CD4-positive, alpha-beta T cell (primary cell): Measurements from ENCODE around the gene RPL31. TPM values are rescaled to one million over a fixed set of nuclear protein-coding genes. Genes with fewer than 3 reads are reported as not detected.

Experiments
- ATAC-seq: fragments of 200-7000 bp; cut with Tn5 transposase; one replicate; pipeline ENCODE4 v1.10.0; 2022; ENCODE audit warnings: mild to moderate bottlenecking; ENCODE audit not compliant: poor library complexity
- CTCF ChIA-PET: fragments of 350-600 bp; sonication (Branson Sonifier 250); formaldehyde crosslinking; loops from one replicate; lab custom pipeline; 2021; ENCODE audit warnings: antibody characterized with exemption, inconsistent platforms; lab: Charles Lee
- POLR2A ChIA-PET: fragments of 350-600 bp; sonication (Branson Sonifier 250); formaldehyde crosslinking; loops from one replicate; lab custom pipeline; 2021; ENCODE audit warnings: antibody characterized with exemption, inconsistent platforms; lab: Charles Lee
- DNase-seq, 14 experiments: peaks; one replicate each; pipeline ENCODE4 v3.0.0-alpha.2; 2013 to 2020; ENCODE audit warnings: mixed read lengths in 2 of 14
- H3K27ac ChIP-seq, 2 donors: one replicate each; pipeline versions ENCODE4 v1.5.1 to v1.7.0; 2013; ENCODE audit warnings: low read length in 2 of 2, low read depth in 1 of 2, mild to moderate bottlenecking in 1 of 2
- H3K27me3 ChIP-seq, 2 experiments: 1 replicate in 1 of 2; 2 replicates in 1 of 2; pipeline versions ENCODE4 v1.6.1 to v1.7.0; 2013; ENCODE audit warnings: low read length in 2 of 2, control low read depth in 1 of 2, mild to moderate bottlenecking in 1 of 2, moderate library complexity in 1 of 2; ENCODE audit not compliant: insufficient read depth in 2 of 2, control insufficient read depth in 1 of 2
- H3K36me3 ChIP-seq: one replicate; pipeline ENCODE4 v1.6.1; 2013; ENCODE audit warnings: low read length, control low read depth; ENCODE audit not compliant: insufficient read depth
- H3K4me1 ChIP-seq: one replicate; pipeline ENCODE4 v1.6.1; 2013; ENCODE audit warnings: low read length, control low read depth; ENCODE audit not compliant: insufficient read depth
- H3K4me3 ChIP-seq: one replicate; pipeline ENCODE4 v1.5.1; 2013; ENCODE audit warnings: mild to moderate bottlenecking, low read length, moderate library complexity
- H3K9me3 ChIP-seq, 2 experiments: 1 replicate in 1 of 2; 2 replicates in 1 of 2; pipeline versions ENCODE4 v1.6.1 to v1.7.0; 2013; ENCODE audit warnings: low read length in 2 of 2, mild to moderate bottlenecking in 2 of 2, control low read depth in 1 of 2, moderate library complexity in 1 of 2; ENCODE audit not compliant: control insufficient read depth in 1 of 2, insufficient read depth in 1 of 2
- H3K27ac Mint-ChIP-seq: one replicate; pipeline ENCODE4 v1.8.0; 2020; ENCODE audit warnings: mixed read lengths
- H3K27me3 Mint-ChIP-seq: one replicate; pipeline ENCODE4 v1.8.0; 2021; ENCODE audit warnings: mixed read lengths
- H3K36me3 Mint-ChIP-seq: one replicate; pipeline ENCODE4 v1.8.0; 2021; ENCODE audit warnings: low read depth, mixed read lengths
- H3K4me1 Mint-ChIP-seq: one replicate; pipeline ENCODE4 v1.8.0; 2021; ENCODE audit warnings: low read depth, mixed read lengths
- H3K4me3 Mint-ChIP-seq: one replicate; pipeline ENCODE4 v1.8.0; 2020; ENCODE audit warnings: mild to moderate bottlenecking, mixed read lengths
- H3K9me3 Mint-ChIP-seq: one replicate; pipeline ENCODE4 v1.8.0; 2020; ENCODE audit warnings: mixed read lengths
- CTCF ChIP-seq: fragments of 200-600 bp; IDR thresholded peaks from one replicate; pipeline ENCODE4 v1.8.0; 2022; ENCODE audit warnings: antibody characterized with exemption, mild to moderate bottlenecking
- intact Hi-C, 2 experiments: fragments of 100-400 bp; cut with DNase I in 1 of 2; cut with micrococcal nuclease in 1 of 2; formaldehyde crosslinking; loops; one replicate each; pipeline versions ENCODE4 v1.15.1 to v1.9.0; 2023 to 2025; cut with DNase I, micrococcal nuclease
- total RNA-seq, 174 experiments: library from RNA in 2 of 174; stranded (reverse) in 2 of 174; gene quantifications; one replicate each; pipeline ENCODE4 v1.2.3 and lab custom pipeline; 2021 to 2026

Gene RPL31
- total RNA-seq, 2 experiments from 2014 or later, result 2,901 to 2,913 TPM

- no peaks in the 10 kb centered on the region for H3K36me3 Mint-ChIP-seq
- POLR2A ChIA-PET, result no interaction called here
- H3K9me3 Mint-ChIP-seq, result no peaks in the 10 kb centered on the region
- intact Hi-C loops, result no loop called here
- no peak overlapping the region for H3K27ac Mint-ChIP-seq
- H3K4me3 ChIP-seq, result no peak overlapping the region
- H3K27me3 ChIP-seq, result peaks cover 0 to 3% of the 10 kb centered on the region in 2 experiments
- H3K4me3 Mint-ChIP-seq, result no peak overlapping the region
- CTCF ChIA-PET, result no interaction called here
- DNase-seq (peak in 1 of 14 experiments; percentile 11), ATAC-seq (no peak)
- no peaks in the 10 kb centered on the region for H3K4me1 Mint-ChIP-seq
- no peaks in the 10 kb centered on the region for H3K9me3 ChIP-seq
- no peak for TF ChIP-seq CTCF
- H3K27ac ChIP-seq, result no peak overlapping the region
- no peaks in the 10 kb centered on the region for H3K27me3 Mint-ChIP-seq
- no peaks in the 10 kb centered on the region for H3K36me3 ChIP-seq
- no peaks in the 10 kb centered on the region for H3K4me1 ChIP-seq
Measured at GRCh38 chr2:101038455-101039255, 36.6 kb downstream of the RPL31 start.

- Mint-ChIP-seq H3K36me3 (no peaks in the 10 kb centered on the region), H3K4me1 (no peaks in the 10 kb centered on the region), H3K9me3 (no peaks in the 10 kb centered on the region), H3K27ac (no peak overlapping the region), H3K27me3 (no peaks in the 10 kb centered on the region), H3K4me3 (no peak overlapping the region)
- H3K4me1 ChIP-seq, result no peaks in the 10 kb centered on the region
- CTCF ChIA-PET, result no interaction called here
- ATAC-seq, result no peak
- no peak overlapping the region for H3K27ac ChIP-seq
- no peak for DNase-seq
- H3K36me3 ChIP-seq, result no peaks in the 10 kb centered on the region
- intact Hi-C loops, result no loop called here
- TF ChIP-seq CTCF, result no peak
- no peaks in the 10 kb centered on the region for H3K9me3 ChIP-seq
- H3K27me3 ChIP-seq, result peaks cover 0 to 3% of the 10 kb centered on the region in 2 experiments
- POLR2A ChIA-PET, result no interaction called here
- H3K4me3 ChIP-seq, result no peak overlapping the region
Measured at GRCh38 chr2:101040072-101040471, 38.0 kb downstream of the RPL31 start.

GRCh38 chr2:101040761-101041160, 38.7 kb downstream of the RPL31 start:
- Mint-ChIP-seq H3K36me3 (no peaks in the 10 kb centered on the region), H3K27me3 (no peaks in the 10 kb centered on the region), H3K4me3 (no peak overlapping the region), H3K4me1 (no peaks in the 10 kb centered on the region), H3K27ac (no peak overlapping the region), H3K9me3 (no peaks in the 10 kb centered on the region)
- H3K4me3 ChIP-seq, result no peak overlapping the region
- intact Hi-C loops, result no loop called here
- no peak for TF ChIP-seq CTCF
- POLR2A ChIA-PET, result no interaction called here
- H3K36me3 ChIP-seq, result no peaks in the 10 kb centered on the region
- no peak for ATAC-seq
- H3K27ac ChIP-seq, result no peak overlapping the region
- no peaks in the 10 kb centered on the region for H3K9me3 ChIP-seq
- CTCF ChIA-PET, result no interaction called here
- no peak for DNase-seq
- no peaks in the 10 kb centered on the region for H3K4me1 ChIP-seq
- peaks cover 0 to 3% of the 10 kb centered on the region in 2 experiments for H3K27me3 ChIP-seq
